Measurements from ENCODE around the gene TCF25. TPM values are rescaled to one million over a fixed set of nuclear protein-coding genes. Genes with fewer than 3 reads are reported as not detected.
"Not testable (repeated sequence)": the region's sequence is repeated elsewhere in the genome, so short reads cannot be mapped to it uniquely, and the experiment has no call there.

The TCF25 gene
- total RNA-seq, 3 donors from 2014 or later, result 179 to 217 (median 212) TPM

GRCh38 chr16:89869911-89870310, 3.5 kb upstream of the TCF25 start:
- DNase-seq (no peak), ATAC-seq (no peak)
- no peak overlapping the region for H3K4me3 ChIP-seq
- H3K4me1 ChIP-seq (ENCODE audit: low read depth), result peaks cover 15% of the 10 kb centered on the region
- intact Hi-C loops (cut with DNase I, micrococcal nuclease), result no loop called here
- TF ChIP-seq, protein P1, sequence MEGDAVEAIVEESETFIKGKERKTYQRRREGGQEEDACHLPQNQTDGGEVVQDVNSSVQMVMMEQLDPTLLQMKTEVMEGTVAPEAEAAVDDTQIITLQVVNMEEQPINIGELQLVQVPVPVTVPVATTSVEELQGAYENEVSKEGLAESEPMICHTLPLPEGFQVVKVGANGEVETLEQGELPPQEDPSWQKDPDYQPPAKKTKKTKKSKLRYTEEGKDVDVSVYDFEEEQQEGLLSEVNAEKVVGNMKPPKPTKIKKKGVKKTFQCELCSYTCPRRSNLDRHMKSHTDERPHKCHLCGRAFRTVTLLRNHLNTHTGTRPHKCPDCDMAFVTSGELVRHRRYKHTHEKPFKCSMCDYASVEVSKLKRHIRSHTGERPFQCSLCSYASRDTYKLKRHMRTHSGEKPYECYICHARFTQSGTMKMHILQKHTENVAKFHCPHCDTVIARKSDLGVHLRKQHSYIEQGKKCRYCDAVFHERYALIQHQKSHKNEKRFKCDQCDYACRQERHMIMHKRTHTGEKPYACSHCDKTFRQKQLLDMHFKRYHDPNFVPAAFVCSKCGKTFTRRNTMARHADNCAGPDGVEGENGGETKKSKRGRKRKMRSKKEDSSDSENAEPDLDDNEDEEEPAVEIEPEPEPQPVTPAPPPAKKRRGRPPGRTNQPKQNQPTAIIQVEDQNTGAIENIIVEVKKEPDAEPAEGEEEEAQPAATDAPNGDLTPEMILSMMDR (IDR thresholded peaks at IDR 0.05), result no peak
- peaks cover 8% of the 10 kb centered on the region for H3K9me3 ChIP-seq
- H3K36me3 ChIP-seq (ENCODE audit: low read depth), result no peaks in the 10 kb centered on the region

GRCh38 chr16:89870440-89870839, 3.0 kb upstream of the TCF25 start:
- Histone ChIP-seq H3K9me3 (peaks cover 8% of the 10 kb centered on the region), H3K36me3 (ENCODE audit: low read depth) (no peaks in the 10 kb centered on the region), H3K4me1 (ENCODE audit: low read depth) (peaks cover 15% of the 10 kb centered on the region), H3K4me3 (no peak overlapping the region)
- DNase-seq, result no peak
- TF ChIP-seq, protein P1 (IDR thresholded peaks at IDR 0.05), result no peak
- ATAC-seq, result no peak
- intact Hi-C loops (cut with DNase I, micrococcal nuclease), result no loop called here

GRCh38 chr16:89871895-89872294, 1.5 kb upstream of the TCF25 start:
- H3K36me3 ChIP-seq (ENCODE audit: low read depth), result no peaks in the 10 kb centered on the region
- ATAC-seq, result no peak

GRCh38 chr16:89873972-89874689, 739 bp downstream of the TCF25 start:
- intact Hi-C loops (cut with DNase I, micrococcal nuclease), result no loop called here
- Histone ChIP-seq H3K36me3 (ENCODE audit: low read depth) (no peaks in the 10 kb centered on the region), H3K4me1 (ENCODE audit: low read depth) (peaks cover 15% of the 10 kb centered on the region), H3K9me3 (no peaks in the 10 kb centered on the region), H3K4me3 (peak overlapping the region; percentile 54)
- peak; percentile 97 to 98 (median 97) for DNase-seq
- peak; percentile 86 for ATAC-seq
- TF ChIP-seq, protein P1 (IDR thresholded peaks at IDR 0.05), result no peak

More at GRCh38 chr16:89871895-89872294, 1.5 kb upstream of the TCF25 start:
- peaks cover 15% of the 10 kb centered on the region for H3K4me1 ChIP-seq (ENCODE audit: low read depth)
- no peak for DNase-seq
- intact Hi-C loops (cut with DNase I, micrococcal nuclease), result no loop called here
- no peak overlapping the region for H3K4me3 ChIP-seq
- TF ChIP-seq, protein P1 (IDR thresholded peaks at IDR 0.05), result no peak
- peaks cover 8% of the 10 kb centered on the region for H3K9me3 ChIP-seq

GRCh38 chr16:89879123-89879522, 5.7 kb downstream of the TCF25 start:
- H3K9me3 ChIP-seq; H3K4me3 ChIP-seq; DNase-seq; H3K36me3 ChIP-seq (ENCODE audit: low read depth); H3K4me1 ChIP-seq (ENCODE audit: low read depth); intact Hi-C loops (cut with DNase I, micrococcal nuclease); ATAC-seq: not testable (repeated sequence)

- intact Hi-C loops (cut with DNase I, micrococcal nuclease), result no loop called here
- DNase-seq (no peak), ATAC-seq (no peak)
- H3K9me3 ChIP-seq, result no peaks in the 10 kb centered on the region
- H3K4me1 ChIP-seq (ENCODE audit: low read depth), result no peaks in the 10 kb centered on the region
- H3K4me3 ChIP-seq, result no peak overlapping the region
- TF ChIP-seq, protein P1 (IDR thresholded peaks at IDR 0.05), result no peak
- H3K36me3 ChIP-seq (ENCODE audit: low read depth), result no peaks in the 10 kb centered on the region
These were observed 7.3 kb downstream of the TCF25 start for GRCh38 chr16:89880477-89881367.
